DND-41 (cell line): ENCODE data around the gene NR2F1.

Experiments
- ATAC-seq: fragments of 200-7000 bp; cut with Tn5 transposase; 3 replicates; pipeline ENCODE4 v1.9.1; 2021; ENCODE audit warnings: low read depth; ENCODE audit not compliant: insufficient read depth
- DNase-seq: peaks from one replicate; pipeline ENCODE4 v3.0.0-alpha.2; 2020
- H2AFZ ChIP-seq: 2 replicates; pipeline ENCODE4 v1.6.0; 2012; ENCODE audit warnings: low read depth, low read length
- H3K27ac ChIP-seq: 2 replicates; pipeline ENCODE4 v1.5.1; 2012; ENCODE audit warnings: low read length, inconsistent platforms
- H3K27me3 ChIP-seq: fragments of 200-600 bp; sonication (generic); 2 replicates; pipeline ENCODE4 v1.6.0; 2012; ENCODE audit warnings: low read length, mild to moderate bottlenecking, inconsistent platforms; ENCODE audit not compliant: insufficient read depth, poor library complexity
- H3K36me3 ChIP-seq: 2 replicates; pipeline ENCODE4 v1.5.1; 2012; ENCODE audit warnings: low read length, inconsistent platforms; ENCODE audit not compliant: insufficient read depth
- H3K4me1 ChIP-seq: 2 replicates; pipeline ENCODE4 v1.5.1; 2012; ENCODE audit warnings: mild to moderate bottlenecking, low read length; ENCODE audit not compliant: insufficient read depth
- H3K4me2 ChIP-seq: 2 replicates; pipeline ENCODE4 v1.6.0; 2012; ENCODE audit warnings: mild to moderate bottlenecking, moderate library complexity, low read length, inconsistent platforms; ENCODE audit not compliant: insufficient read depth
- H3K4me3 ChIP-seq, 2 experiments: fragments of 200-600 bp in 1 of 2; shearing (Covaris generic) in 1 of 2; 2 replicates each; pipeline ENCODE4 v1.5.1; 2012 to 2016; ENCODE audit warnings: inconsistent platforms in 2 of 2, low read length in 2 of 2, mild to moderate bottlenecking in 2 of 2, low read depth in 1 of 2, moderate library complexity in 1 of 2
- H3K79me2 ChIP-seq: 2 replicates; pipeline ENCODE4 v1.6.0; 2012; ENCODE audit warnings: low read length, inconsistent platforms; ENCODE audit not compliant: insufficient read depth
- H3K9ac ChIP-seq: 2 replicates; pipeline ENCODE4 v1.6.0; 2012; ENCODE audit warnings: low read depth, mild to moderate bottlenecking, inconsistent platforms, low read length, moderate library complexity
- H3K9me3 ChIP-seq: 2 replicates; pipeline ENCODE4 v1.5.1; 2012; ENCODE audit warnings: low read length, moderate library complexity, mild to moderate bottlenecking, inconsistent platforms; ENCODE audit not compliant: insufficient read depth, severe bottlenecking
- H4K20me1 ChIP-seq: 2 replicates; pipeline ENCODE4 v1.6.0; 2012; ENCODE audit warnings: low read length; ENCODE audit not compliant: insufficient read depth
- CTCF ChIP-seq: IDR thresholded peaks from 2 replicates; pipeline ENCODE4 v1.5.1; 2012; ENCODE audit warnings: borderline replicate concordance, low read length, moderate library complexity, mild to moderate bottlenecking; ENCODE audit not compliant: poor library complexity, severe bottlenecking; ENCODE audit errors: extremely low read depth
- EZH2 ChIP-seq: IDR thresholded peaks from 3 replicates; pipeline ENCODE4 v1.6.1; 2012; ENCODE audit warnings: borderline replicate concordance, low read depth, mild to moderate bottlenecking, moderate library complexity, low read length, inconsistent platforms; ENCODE audit not compliant: severe bottlenecking

NR2F1 gene

GRCh38 chr5:93588352-93589151 is 5.5 kb downstream of the NR2F1 start:
- Histone ChIP-seq H3K27me3 (peaks cover 14% of the 10 kb centered on the region), H2AFZ (no peak overlapping the region), H3K4me2 (no peak overlapping the region), H3K9me3 (no peaks in the 10 kb centered on the region), H4K20me1 (no peaks in the 10 kb centered on the region), H3K4me3 (no peak overlapping the region), H3K36me3 (no peaks in the 10 kb centered on the region), H3K9ac (no peak overlapping the region), H3K79me2 (no peaks in the 10 kb centered on the region), H3K27ac (no peak overlapping the region), H3K4me1 (peaks cover 12% of the 10 kb centered on the region)
- ATAC-seq: no peak
- no peak for DNase-seq
- no peak for TF ChIP-seq EZH2
- no peak for TF ChIP-seq CTCF

GRCh38 chr5:93589152-93589828 is 6.3 kb downstream of the NR2F1 start:
- H3K27me3 ChIP-seq: peaks cover 10% of the 10 kb centered on the region
- no peaks in the 10 kb centered on the region for H3K36me3 ChIP-seq
- no peak overlapping the region for H3K27ac ChIP-seq
- DNase-seq (no peak), ATAC-seq (no peak)
- no peaks in the 10 kb centered on the region for H3K9me3 ChIP-seq
- no peak overlapping the region for H2AFZ ChIP-seq
- H3K79me2 ChIP-seq: no peaks in the 10 kb centered on the region
- no peak overlapping the region for H3K4me2 ChIP-seq
- H3K4me3 ChIP-seq: no peak overlapping the region
- H4K20me1 ChIP-seq: no peaks in the 10 kb centered on the region
- TF ChIP-seq EZH2 (no peak), CTCF (no peak)
- H3K4me1 ChIP-seq: peaks cover 8% of the 10 kb centered on the region; the same call in 1 of the 2 replicates
- H3K9ac ChIP-seq: no peak overlapping the region

GRCh38 chr5:93589829-93590215 is 6.8 kb downstream of the NR2F1 start:
- DNase-seq: no peak
- no peak overlapping the region for H2AFZ ChIP-seq
- peaks cover 10% of the 10 kb centered on the region for H3K27me3 ChIP-seq
- H3K79me2 ChIP-seq: no peaks in the 10 kb centered on the region
- H3K9ac ChIP-seq: no peak overlapping the region
- no peak overlapping the region for H3K4me2 ChIP-seq
- no peaks in the 10 kb centered on the region for H4K20me1 ChIP-seq
- H3K4me3 ChIP-seq: no peak overlapping the region
- H3K27ac ChIP-seq: no peak overlapping the region
- peaks cover 8% of the 10 kb centered on the region; the same call in 1 of the 2 replicates for H3K4me1 ChIP-seq
- no peak for TF ChIP-seq CTCF
- TF ChIP-seq EZH2: no peak
- no peaks in the 10 kb centered on the region for H3K9me3 ChIP-seq
- no peak for ATAC-seq
- H3K36me3 ChIP-seq: no peaks in the 10 kb centered on the region
